ENCODE results near the gene NBAS.
"Not testable (repeated sequence)": the region's sequence is repeated elsewhere in the genome, so short reads cannot be mapped to it uniquely, and the experiment has no call there.

The NBAS gene

DNA sequence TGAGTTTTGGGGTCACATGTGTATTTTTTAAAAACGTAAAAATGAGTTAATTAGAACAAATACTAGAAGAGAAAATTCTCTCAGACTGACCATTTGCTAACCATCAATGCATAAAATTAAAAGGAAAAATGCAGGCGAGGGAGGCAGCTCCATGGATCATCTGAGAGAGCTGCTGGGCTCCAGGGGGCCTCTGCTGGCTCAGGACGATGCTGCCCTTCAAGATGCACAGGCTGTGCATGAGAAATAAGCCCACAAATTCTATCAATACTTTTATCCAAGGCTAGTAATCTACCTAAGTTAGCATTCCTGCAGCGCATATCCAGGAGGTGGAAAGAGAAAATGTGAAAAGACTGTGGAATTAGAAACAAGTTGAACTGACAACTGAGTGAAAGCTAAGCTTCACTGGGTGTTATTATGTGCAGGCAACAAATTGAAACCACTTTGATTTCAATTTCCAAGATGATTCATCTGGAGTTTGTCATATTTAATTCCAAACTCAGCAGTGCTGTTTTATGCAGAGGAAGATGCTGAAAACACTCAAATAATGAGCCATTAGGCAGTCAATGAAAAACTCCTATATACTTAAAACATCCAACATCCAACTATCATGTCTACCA is 261.1 kb downstream of the NBAS start:
- DNase-seq: peak; percentile 25

DNA sequence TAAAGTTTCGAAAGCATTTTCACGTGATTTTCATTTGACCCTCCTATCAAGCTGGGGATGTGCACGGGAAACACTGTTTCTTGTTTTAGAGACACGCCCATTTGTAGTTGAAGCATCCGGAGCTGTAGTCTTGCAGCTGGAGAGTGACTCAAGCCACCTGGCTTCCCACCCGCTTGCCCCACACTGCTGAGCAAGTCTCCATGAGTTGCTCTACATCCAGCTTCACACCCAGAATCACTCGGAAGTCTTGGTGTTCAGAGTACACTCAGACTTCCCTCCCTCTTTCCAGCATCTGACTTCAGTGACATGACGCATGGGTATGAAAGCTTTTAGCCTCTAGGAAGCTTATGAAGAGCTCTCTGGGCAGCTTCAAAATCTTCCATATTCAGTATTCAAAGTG is 262.4 kb downstream of the NBAS start:
- DNase-seq: peak; percentile 60

DNA sequence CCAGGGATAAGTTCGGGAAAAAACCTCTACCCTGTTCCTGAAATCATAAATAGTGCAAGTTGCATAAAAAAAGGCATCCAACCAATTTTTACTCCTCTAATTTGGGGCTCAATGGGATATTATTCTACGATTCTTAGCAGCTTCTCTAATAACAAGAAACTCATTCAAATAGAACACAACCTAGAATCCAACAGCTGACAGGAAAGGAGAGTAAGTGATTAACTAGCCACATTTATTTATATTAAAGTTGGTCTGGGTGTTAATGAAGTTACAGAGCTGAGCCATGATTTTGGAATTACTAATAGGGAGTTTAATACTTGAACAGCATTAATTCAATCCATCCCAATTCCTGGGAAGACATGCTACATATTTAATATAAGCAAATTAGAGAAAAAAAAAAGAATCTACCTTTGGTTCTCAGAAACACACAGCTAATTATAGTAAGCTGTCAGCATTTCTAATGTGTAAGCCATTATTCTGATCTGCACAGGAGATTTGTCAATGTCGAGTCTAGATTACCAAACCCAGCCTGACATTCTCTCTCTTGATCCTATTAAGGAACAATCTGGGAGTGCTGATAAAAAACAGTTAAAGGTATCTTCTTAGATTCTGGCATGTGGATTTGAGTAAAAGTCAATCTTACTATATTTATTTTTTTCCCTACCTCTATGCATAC is 267.7 kb downstream of the NBAS start:
- DNase-seq: no peak

DNA sequence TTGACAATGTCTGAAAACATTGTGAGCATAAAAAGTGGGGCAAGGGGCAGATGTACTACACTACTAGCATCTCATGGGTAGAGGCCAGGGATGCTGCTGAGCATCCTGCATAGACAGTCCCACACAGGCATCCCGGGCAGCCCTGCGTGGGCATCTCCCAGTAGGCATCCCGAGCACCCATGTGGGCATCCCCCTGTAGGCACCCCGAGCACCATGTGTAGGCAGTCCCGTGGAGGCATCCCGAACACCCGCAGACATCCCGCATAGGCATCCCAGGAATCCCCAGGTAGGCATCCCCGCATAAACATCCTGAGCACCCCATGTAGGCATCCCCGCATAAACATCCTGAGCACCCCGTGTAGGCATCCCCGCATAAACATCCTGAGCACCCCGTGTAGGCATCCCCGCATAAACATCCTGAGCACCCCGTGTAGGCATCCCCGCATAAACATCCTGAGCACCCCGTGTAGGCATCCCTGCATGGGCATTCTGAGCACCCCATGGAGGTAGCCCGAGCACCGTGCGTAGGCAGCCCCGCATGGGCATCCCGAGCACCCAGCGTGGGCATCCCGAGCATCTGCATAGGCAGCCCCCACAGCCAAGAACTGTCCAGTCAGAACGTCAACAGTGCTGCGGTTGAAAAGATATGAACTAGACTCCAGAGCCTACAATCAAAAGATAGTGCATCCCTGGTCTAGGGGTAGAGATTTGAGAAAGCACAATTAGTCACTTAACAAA is 273.5 kb downstream of the NBAS start:
- no peak for DNase-seq

DNA sequence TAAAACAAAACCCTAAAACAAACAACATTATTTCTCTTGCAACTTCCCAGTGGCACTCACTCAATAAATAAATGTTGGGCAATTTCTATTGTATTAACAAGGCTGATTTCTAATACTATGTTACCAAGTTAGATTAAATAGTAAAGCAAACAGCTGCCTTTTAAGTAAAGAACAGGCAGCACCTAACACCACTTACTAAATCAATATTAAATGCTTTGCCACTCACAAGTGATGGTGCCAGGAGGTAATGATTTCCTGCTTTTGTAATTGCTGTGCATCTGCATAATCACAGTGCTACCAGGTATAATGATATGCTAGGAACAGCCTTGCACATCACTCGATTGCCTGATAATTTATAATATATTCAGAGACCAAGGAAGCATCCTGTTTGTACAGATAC is 276.5 kb downstream of the NBAS start:
- DNase-seq: no peak

DNA sequence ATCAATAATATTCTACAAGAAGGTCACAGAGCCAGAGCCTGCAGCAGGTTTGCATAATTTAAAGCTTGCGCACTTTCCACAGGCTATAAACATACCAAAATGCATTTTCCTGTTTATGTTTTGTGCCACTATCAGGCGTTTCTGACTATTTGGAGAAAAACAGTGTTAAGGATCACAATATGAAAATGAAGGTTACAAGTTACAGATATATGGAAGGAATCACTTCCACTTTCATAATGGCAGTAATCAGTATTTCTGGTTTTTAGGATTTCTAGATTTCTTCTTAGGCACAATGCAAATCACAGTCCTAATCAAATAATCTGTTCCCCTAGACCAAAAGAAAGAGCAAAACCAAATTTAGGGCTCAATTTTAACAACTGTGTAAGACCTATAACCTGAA is 279.5 kb downstream of the NBAS start:
- DNase-seq: no peak

DNA sequence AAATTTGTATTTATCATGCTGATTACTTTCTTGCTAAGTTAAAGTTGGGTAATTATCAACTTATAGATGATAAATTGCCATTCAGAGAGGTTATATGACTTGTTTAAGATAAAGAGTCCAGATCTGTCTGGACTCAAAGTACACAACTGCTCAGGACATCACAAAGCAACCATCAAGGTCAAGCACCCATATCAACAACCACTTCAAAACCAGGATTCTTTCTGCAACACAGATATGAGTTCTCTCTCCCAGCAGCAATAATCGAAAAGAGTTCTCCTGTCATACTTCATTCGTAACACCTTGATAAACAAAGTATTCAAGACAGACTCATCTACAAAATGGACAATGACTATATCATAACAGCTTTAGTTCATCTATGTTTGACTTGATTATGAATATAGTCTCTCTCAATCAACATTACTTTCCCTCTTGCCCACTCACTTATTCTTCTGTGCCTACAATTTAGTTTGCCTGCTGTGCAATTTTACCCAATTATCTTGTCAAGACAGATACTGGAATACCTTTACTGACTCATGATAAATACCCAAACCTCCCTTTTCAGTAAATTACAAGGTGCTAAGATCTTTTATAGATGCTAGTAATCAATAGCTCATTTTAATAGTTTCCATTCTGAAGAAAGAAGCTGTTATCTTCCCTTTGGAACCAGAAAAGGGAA is 281.8 kb downstream of the NBAS start:
- DNase-seq: no peak

DNA sequence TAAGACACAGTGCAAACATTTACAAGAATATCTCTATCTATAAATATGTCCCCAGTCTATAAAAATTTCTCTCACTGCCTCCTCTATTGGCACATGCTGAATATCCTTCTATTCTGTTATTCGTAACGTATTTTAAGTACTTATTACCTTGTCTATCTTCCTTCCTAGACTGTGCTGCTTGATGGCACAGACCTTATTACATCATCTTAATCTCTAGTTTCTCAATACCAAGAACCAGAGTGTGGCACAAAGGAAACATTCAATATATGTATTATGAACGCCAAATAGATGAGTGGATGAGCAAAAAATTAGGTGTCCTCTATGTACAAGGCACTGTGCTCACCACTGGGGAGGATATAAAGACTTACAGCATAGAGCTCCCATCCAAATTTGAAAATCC is 282.8 kb downstream of the NBAS start:
- DNase-seq: no peak

DNA sequence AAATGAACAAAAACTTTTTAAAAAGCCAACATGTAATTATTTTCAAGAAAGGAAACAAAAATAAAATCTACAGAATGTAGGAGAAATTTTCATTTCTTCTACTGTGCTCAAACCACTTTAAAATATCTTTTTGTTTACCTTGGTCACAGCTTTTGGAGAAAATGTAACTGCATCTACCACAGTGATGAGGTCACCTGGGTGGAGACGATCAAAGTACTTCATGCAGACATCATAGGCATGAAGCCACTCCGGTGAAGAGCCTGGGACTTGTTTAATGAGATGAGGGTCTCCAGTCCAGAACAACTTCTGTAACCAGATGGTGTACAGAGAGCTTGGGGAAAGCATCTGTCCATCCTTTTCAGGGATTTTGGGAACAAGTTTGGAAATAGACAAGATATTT is 285.8 kb downstream of the NBAS start:
- DNase-seq: no peak

DNA sequence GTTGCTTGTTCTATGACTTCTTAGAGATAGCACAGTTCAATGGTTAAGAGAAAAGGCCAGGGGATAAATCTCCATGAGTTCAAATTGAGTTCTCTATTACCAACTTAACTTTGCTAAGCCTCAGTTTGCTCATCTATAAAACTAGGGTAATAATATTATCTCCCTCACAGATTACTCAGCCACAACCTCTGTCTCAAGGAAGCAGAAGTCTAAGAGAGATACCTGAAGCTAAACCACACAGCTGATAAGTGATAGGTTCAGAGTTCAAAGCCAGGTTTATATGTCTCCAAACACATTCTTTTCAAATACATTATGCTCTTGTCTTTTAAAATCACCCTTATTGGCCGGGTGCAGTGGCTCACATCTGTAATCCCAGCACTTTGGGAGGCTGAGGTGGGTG is 287.7 kb downstream of the NBAS start:
- no peak for DNase-seq

DNA sequence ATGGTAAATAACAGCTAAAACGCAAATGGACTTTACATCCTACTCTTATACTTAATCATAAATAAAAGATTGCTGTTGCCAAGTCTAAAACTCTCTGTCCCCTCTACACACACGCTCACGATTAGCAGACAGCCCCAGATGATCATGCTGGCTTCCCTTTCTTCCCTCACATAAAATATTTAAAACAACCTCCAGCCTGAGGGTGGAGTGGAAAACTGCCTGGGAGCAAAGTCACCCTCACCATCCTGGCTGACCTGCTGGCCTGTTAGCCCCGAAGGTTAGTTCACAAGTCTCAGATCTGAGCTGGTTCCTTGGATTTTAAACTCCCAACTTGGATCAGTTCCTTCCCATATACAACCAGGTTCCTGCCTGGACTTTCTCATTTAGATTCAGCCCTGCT is 288.2 kb downstream of the NBAS start:
- no peak for DNase-seq

DNA sequence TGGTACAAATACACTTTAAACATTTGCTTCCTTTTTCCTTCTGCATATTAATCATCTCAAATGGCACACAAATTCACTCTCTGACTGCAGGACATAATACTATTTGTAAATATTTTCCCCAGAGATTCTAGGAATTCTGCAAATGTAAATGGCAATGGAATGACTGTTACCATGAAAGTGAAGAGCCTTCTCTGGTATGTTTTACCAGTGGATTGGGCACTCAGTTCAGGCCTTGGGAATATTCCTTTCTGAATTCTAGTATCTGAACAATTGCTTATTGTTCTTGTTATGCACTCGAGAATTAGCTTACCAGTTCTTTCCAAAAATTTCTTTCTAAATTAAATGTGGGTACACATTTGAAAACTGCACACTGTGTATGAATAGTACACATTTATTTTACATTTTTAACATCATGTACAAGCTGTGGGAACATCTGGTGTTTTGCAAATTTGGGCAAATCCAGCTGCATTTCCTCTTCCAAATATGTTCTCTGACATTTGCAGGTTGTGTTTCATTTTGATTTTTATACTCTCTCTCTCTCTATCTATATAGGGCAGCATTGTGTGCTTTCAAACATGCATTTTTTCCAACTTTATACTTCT is 289.1 kb downstream of the NBAS start:
- DNase-seq: peak; percentile 47

DNA sequence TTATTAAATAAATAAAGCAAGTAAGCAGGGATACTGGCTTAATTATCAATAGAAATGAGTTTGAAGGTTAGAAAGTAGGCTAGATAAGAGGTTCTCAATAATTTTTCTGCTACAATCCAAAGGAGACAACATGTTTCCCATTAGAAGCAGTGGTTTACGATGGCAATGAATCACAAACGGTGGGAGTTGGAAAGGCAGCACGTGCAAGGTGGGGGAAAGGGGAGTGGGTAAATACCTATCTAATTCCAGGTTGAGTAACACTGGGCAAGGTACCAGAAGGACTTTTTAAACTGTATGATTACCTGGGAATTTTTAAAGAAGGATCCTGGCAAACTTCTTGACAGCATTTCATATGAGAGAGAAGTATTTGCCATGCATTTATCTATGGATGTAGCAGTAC is 289.9 kb downstream of the NBAS start:
- DNase-seq: peak; percentile 20

DNA sequence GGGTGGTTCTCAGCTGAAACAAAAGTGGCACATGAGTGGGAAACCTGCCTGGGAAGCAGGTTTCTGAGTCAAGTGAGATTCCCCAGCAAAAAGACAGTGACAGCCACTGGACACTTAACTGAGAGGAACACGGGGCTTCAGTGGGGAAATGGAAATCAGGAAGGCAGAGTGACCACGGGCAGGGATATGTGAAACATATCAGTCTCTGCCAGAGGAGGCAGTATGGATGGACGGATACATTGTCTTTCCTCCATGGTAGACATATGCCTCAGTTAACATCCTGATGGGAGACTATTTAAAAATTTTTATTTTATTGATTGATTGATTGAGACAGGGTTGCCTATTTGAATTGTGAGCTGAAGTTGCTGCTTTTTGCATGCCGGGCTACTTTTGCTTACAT is 292.1 kb downstream of the NBAS start:
- DNase-seq: no peak

DNA sequence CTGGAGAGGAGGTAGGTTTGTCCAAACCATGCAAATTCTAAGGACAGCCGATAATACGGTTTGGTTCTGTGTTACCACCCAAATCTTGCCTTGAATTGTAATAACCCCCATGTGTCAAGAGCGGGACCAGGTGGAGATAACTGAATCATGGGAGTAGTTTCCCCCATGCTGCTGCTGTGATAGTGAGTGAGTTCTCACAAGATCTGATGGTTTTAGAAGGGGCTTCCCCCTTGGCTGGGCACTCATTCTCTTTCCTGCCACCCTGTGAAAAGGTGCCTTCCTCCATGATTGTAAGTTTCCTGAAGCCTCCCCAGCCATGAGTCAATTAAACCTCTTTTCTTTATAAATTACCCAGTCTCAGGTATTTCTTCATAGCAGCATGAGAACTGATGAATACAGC is 295.2 kb downstream of the NBAS start:
- no peak for DNase-seq

DNA sequence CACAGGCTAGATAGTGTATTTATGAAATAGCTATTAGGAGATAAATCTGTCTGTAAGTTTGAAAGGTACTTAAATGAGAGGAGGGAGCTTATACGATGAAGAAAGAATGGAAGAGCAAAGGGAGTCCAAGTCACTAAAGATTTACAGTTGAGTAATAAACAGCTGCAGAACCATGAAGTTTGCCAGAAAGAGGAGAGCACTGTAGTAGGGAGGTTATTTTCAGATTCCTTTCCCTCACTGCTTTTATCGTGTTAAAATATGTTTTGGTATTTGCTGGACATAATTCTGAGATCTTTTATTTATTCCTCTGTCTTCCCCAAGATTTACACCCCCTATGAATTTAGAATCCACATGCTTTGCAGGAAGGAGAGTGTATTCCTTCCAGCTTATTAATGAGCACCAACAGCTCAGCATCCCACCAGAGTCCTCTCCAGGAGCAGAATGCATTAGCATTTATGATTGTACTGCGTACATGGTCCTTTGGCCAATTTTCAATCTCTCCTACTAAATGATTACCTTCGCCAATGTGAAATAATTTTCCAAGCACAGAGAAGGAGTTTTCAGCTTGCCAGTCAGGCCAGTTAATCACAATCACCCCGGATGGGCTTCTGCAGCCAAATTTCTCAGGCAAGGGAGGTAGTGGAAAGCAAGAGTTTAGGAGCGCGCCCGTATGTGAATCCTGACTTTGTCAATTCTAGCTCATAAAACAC is 297.0 kb downstream of the NBAS start:
- no peak for DNase-seq

DNA sequence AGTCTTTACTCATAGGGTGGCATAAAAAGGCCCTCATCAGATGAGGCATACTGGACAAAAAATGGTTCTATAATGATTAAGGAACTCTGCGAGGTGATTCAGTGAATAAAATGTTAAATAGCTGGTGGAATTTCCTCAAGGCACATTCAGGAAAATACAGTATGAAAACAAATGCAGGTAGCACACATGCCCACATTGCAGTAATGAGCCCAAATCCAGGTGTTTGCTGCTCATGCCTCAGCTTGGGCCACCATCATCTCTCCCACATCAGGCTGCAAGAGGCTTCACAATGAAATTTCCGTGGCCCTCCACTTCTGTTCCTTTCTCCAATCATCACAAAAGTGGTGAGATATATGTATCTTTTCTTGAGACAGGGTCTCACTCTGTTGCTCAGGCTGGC is 298.3 kb downstream of the NBAS start:
- DNase-seq: no peak

DNA sequence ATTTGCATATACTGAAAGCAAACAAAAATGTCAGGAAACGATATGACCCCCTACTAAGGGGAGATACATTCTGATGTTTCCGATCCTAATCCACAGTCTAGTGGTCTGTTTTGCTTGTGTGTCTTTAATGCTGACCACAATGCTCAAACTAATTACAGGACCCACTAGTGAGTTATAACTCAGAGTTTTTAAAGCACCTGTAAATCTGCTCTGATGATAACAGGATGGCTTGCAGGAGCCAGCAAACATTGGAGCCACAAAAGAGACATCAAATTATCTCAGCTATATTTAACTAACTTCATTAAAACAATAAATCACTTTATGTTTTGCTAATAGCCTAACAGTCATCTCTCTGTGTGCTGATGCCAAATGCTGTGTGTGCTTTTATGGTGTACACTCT is 300.3 kb downstream of the NBAS start:
- DNase-seq: no peak

DNA sequence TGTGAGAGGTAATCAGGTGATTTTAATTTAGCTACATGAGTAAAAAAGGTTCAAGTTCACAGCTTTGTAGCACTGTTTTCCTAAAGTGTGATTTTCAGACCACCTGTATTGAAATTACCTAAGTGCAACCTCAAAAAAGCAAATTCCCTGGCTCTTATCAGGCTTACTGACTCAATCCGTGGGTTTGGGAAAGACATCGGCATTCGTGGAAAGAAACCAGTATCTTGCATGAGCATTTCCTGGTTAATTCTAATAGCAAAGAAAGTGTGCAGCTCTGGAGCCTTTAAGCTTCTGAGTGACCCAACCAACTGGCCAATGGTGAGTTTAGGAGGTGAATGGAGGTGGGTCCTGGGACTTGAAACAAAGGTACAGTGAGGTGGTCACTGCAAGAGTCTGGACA is 300.9 kb downstream of the NBAS start:
- DNase-seq: no peak

DNA sequence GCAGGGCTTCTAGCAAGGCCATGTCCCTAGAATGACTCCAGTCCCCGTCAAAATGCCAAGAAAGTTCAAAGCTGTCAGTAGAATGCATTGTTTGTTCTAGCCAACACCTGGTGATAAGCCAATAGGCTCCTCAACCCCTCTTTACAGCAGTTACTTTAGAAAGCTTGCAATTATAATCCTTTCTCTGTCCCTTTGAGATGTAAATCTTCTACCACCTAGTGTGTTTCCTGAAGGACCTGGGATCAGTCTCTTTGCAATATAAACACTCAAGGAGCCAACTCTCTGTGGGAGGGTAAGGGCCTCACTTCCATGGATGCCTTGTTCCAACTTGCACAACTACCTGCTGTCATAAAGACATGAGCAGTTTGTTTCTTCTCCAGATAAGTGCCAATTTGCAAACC is 301.8 kb downstream of the NBAS start:
- no peak for DNase-seq

DNA sequence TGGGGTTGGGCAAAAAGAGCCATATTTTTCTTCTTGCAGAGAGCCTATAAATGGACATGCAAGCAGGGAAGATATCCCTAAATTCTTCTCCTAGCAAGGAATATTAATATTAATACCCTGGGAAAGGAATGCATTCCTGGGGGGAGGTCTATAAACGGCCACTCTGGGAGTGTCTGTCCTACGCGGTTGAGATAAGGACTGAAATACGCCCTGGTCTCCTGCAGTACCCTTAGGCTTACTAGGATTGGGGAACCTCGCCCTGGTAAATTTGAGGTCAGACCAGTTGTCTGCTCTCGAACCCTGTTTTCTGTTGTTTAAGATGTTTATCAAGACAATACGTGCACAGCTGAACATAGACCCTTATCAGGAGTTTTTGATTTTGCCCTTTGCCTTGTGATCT is 302.7 kb downstream of the NBAS start:
- DNase-seq: not testable (repeated sequence)

DNA sequence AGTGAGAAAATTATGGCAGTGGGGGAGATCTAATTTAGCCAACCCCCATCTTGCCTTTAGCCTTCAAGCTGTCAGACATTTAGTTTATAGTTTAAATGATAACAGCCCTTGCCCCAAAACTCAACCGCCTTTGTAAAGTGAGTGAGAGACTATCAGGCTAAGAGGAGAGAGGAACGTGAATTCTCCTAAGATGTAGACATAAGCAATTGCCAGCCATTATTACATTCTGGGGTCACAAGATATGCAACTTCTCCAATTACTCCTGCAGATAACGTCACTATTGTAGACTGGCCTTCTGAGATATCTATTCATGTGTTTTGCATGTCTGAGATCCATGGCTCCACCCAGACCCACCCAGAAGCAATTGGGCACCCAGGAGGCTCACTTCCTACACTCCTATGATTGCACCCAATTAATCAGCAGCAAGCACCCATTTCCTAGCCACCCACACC is 307.3 kb downstream of the NBAS start:
- no peak for DNase-seq

DNA sequence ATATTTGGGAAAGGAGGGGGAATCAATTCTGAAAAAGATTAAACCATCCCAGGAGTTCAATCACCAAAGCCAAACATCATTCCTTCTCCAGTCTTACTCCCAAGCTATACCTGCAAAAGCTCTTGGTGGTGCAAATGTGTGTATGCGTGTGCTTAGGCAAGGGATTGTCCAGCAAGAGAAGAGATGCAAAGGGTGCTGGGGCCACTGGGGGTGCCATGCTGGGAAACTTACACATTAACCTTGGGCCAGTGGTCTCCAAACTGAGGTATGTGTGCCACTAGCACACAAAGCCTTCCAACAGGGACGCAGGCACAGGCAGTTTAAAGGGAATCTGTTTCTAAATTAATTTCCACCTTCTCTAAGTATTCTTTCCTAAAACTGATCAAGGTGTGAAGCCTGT is 307.9 kb downstream of the NBAS start:
- no peak for DNase-seq

All from fibroblast of skin of right biceps (primary cell).